GM12891 (cell line): ENCODE data around the gene HOXB13.

Experiments
- DNase-seq: peaks from one replicate; pipeline ENCODE4 v3.0.0; 2011; ENCODE audit warnings: low spot score; ENCODE audit not compliant: insufficient read length
- FAIRE-seq: peaks from 2 replicates; lab custom pipeline; 2011; peaks lifted over from hg19 to GRCh38; lab: Jason Lieb, UNC
- PAX5 ChIP-seq: IDR thresholded peaks from 2 replicates; pipeline ENCODE4 v1.6.1; 2011; ENCODE audit warnings: low read length, moderate library complexity, mild to moderate bottlenecking; ENCODE audit not compliant: insufficient read depth, severe bottlenecking
- POLR2A ChIP-seq: IDR thresholded peaks from 2 replicates; pipeline ENCODE4 v1.6.1; 2011; ENCODE audit warnings: low read depth, low read length, control low read depth
- POLR2AphosphoS5 ChIP-seq: IDR thresholded peaks from 2 replicates; pipeline ENCODE4 v1.6.1; 2011; ENCODE audit warnings: low read depth, low read length, control low read depth
- POU2F2 ChIP-seq: IDR thresholded peaks from 2 replicates; pipeline ENCODE4 v1.6.1; 2011; ENCODE audit warnings: low read depth, mild to moderate bottlenecking, control low read depth, low read length, moderate library complexity
- SPI1 ChIP-seq: IDR thresholded peaks from 2 replicates; pipeline ENCODE4 v1.6.1; 2011; ENCODE audit warnings: low read depth, low read length, control low read depth
- TAF1 ChIP-seq: IDR thresholded peaks from 2 replicates; pipeline ENCODE4 v1.6.1; 2011; ENCODE audit warnings: low read depth, low read length, control low read depth

Gene HOXB13

GRCh38 chr17:48727415-48728175 is 955 bp downstream of the HOXB13 start:
- TF ChIP-seq SPI1: no peak
- TF ChIP-seq POLR2A: no peak
- TF ChIP-seq POU2F2: no peak
- no peak for TF ChIP-seq POLR2AphosphoS5
- no peak for TF ChIP-seq TAF1
- TF ChIP-seq PAX5: no peak
- no peak for FAIRE-seq
- no peak for DNase-seq

DNA sequence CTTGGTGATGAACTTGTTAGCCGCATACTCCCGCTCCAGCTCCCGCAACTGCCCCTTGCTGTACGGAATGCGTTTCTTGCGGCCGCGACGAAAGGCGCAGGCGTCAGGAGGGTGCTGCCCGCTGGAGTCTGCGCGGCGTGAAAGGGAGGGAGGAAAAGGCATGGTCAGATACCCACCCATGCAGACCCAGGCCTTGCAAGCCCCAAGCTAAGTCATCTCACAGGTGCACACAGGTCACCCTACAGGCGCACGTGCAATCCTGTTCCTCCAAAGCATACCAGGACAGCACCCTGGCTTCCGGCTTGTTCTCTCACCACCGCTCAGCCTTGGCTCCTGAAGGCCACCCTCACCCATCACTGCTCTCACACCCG is 1.6 kb downstream of the HOXB13 start:
- TF ChIP-seq POLR2AphosphoS5: no peak
- TF ChIP-seq PAX5: no peak
- no peak for TF ChIP-seq SPI1
- TF ChIP-seq POU2F2: no peak
- no peak for TF ChIP-seq POLR2A
- TF ChIP-seq TAF1: no peak
- DNase-seq (no peak), FAIRE-seq (no peak)

DNA sequence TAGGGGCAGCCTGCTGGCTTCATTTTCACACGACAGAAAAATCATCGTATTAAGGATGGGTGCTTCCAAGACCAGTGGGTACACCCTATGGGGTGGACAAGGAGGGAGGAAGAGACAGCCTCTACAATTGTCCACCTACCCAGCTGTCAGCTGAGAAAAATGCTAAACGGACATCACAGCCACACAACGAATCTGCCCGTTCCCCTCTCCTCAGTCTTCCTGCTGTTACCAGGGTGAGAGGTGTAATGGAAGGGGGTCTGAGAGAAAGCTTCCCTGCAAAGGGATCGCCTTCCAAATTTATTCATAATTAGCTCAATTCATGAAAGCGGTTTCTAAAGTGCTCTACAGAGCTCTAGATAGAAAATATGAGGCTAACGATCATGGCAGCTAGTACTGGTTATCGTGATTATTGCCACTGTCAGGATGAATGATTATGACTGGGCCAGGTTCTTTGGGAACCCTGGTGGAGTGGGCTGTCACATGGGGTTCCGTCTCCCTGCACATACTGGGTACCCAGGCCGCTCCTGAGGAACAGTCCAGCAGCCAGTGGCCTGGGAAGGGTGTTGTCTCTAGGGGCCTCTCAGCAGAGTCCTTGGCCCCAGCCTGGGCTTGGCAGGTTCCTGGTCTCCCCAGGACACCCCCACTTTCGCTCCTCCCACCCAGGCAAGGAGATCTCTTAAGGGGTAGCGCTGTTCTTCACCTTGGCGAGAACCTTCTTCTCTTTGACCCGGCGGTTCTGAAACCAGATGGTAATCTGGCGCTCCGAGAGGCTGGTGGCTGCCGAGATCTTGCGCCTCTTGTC is 2.2 kb downstream of the HOXB13 start:
- DNase-seq: no peak
- TF ChIP-seq POU2F2 (no peak), PAX5 (no peak), POLR2AphosphoS5 (no peak), POLR2A (no peak), TAF1 (no peak), SPI1 (no peak)
- FAIRE-seq: no peak

GRCh38 chr17:48725288-48726064 is 3.1 kb downstream of the HOXB13 start:
- no peak for DNase-seq
- FAIRE-seq: no peak
- TF ChIP-seq POLR2AphosphoS5: no peak
- no peak for TF ChIP-seq SPI1

DNA sequence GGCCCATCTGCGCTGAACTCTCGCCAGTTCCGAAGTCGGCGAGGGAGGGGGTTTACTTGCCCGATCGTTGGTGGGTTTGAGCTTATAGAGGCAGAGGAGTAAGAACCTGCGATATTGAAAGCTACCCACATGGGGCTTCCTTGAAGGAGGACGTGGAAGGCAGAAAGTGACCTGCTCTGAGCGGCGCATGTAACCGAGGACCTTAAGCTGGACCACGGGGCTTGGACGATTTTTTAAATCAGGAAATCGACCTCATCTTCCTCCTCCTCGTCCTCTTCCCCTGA is 3.6 kb downstream of the HOXB13 start:
- FAIRE-seq: no peak
- TF ChIP-seq POU2F2 (no peak), POLR2A (no peak), SPI1 (no peak), PAX5 (no peak), TAF1 (no peak), POLR2AphosphoS5 (no peak)

GRCh38 chr17:48724251-48725003 is 4.1 kb downstream of the HOXB13 start:
- DNase-seq (no peak), FAIRE-seq (peak; percentile 71)
- no peak for TF ChIP-seq TAF1
- TF ChIP-seq POU2F2: no peak
- no peak for TF ChIP-seq PAX5
- TF ChIP-seq SPI1: no peak
- TF ChIP-seq POLR2A: no peak
- no peak for TF ChIP-seq POLR2AphosphoS5

More for the DNA sequence above, 3.6 kb downstream of the HOXB13 start:
- no peak for DNase-seq

GRCh38 chr17:48723423-48724250 is 4.9 kb downstream of the HOXB13 start:
- FAIRE-seq (peak; percentile 40), DNase-seq (no peak)
- no peak for TF ChIP-seq POU2F2
- no peak for TF ChIP-seq SPI1
- TF ChIP-seq POLR2A: no peak
- no peak for TF ChIP-seq POLR2AphosphoS5
- TF ChIP-seq PAX5: no peak
- TF ChIP-seq TAF1: no peak

- DNase-seq: no peak
- TF ChIP-seq POU2F2 (no peak), SPI1 (no peak), TAF1 (no peak), POLR2AphosphoS5 (no peak), POLR2A (no peak), PAX5 (no peak)
- FAIRE-seq: no peak
These were observed 5.6 kb downstream of the HOXB13 start, which contains the start of gene PRAC2 for GRCh38 chr17:48722915-48723422. Gene PRAC2, plus strand, starts transcription at chr17:48723185. Its CDS starts 1,226 bp downstream, at chr17:48724411.
